GM12891 (cell line): ENCODE measurements around the gene KLHL3.

Experiments
- DNase-seq: peaks from one replicate; pipeline ENCODE4 v3.0.0; 2011; ENCODE audit warnings: low spot score; ENCODE audit not compliant: insufficient read length
- FAIRE-seq: peaks from 2 replicates; lab custom pipeline; 2011; peaks lifted over from hg19 to GRCh38; lab: Jason Lieb, UNC
- PAX5 ChIP-seq: IDR thresholded peaks from 2 replicates; pipeline ENCODE4 v1.6.1; 2011; ENCODE audit warnings: low read length, moderate library complexity, mild to moderate bottlenecking; ENCODE audit not compliant: insufficient read depth, severe bottlenecking
- POLR2A ChIP-seq: IDR thresholded peaks from 2 replicates; pipeline ENCODE4 v1.6.1; 2011; ENCODE audit warnings: low read depth, low read length, control low read depth
- POLR2AphosphoS5 ChIP-seq: IDR thresholded peaks from 2 replicates; pipeline ENCODE4 v1.6.1; 2011; ENCODE audit warnings: low read depth, low read length, control low read depth
- POU2F2 ChIP-seq: IDR thresholded peaks from 2 replicates; pipeline ENCODE4 v1.6.1; 2011; ENCODE audit warnings: low read depth, mild to moderate bottlenecking, control low read depth, low read length, moderate library complexity
- SPI1 ChIP-seq: IDR thresholded peaks from 2 replicates; pipeline ENCODE4 v1.6.1; 2011; ENCODE audit warnings: low read depth, low read length, control low read depth
- TAF1 ChIP-seq: IDR thresholded peaks from 2 replicates; pipeline ENCODE4 v1.6.1; 2011; ENCODE audit warnings: low read depth, low read length, control low read depth

KLHL3 gene

DNA sequence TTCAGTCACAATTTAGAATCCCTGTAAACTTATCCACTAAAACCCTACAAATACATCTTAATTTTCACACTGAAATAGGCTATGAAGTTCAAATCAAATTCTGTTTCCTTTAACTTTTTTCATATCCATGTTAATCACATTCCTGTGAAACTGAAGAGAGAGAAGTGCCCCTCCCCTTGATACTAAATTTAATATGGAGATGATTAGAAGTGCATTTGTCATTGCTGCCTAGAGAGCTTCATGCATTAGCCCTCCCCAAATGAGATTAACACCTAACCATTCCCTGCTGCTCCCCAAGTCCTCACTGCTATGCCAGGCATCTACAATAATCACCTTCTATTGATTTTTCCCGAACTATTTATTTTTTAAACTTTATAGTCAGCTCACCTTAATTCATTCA lies 151.6 kb downstream of the KLHL3 start:
- TF ChIP-seq POLR2A (no peak), PAX5 (no peak), SPI1 (no peak), POLR2AphosphoS5 (no peak), POU2F2 (no peak), TAF1 (no peak)
- no peak for DNase-seq
- no peak for FAIRE-seq

DNA sequence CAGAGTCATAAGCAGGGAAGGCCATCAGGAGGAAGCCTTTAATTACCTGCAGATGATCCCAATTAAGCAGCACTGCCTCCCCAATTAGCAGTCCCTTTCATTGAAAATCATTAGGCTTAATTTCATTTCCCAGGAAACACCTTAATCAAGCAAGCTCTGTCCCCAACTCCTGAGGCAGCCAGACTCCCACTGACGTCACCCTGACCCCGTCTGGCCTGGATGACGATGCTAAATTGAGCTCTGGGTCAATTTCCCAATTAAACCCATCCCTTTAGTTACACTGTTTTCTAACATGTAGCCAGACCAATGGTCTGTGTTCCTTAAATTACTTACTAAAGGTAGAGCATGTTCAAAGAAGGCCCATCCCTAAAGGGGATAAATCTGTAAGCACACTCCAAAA lies 152.8 kb downstream of the KLHL3 start:
- DNase-seq: no peak
- TF ChIP-seq PAX5 (no peak), POU2F2 (no peak), POLR2AphosphoS5 (no peak), SPI1 (no peak), POLR2A (no peak), TAF1 (no peak)
- no peak for FAIRE-seq

DNA sequence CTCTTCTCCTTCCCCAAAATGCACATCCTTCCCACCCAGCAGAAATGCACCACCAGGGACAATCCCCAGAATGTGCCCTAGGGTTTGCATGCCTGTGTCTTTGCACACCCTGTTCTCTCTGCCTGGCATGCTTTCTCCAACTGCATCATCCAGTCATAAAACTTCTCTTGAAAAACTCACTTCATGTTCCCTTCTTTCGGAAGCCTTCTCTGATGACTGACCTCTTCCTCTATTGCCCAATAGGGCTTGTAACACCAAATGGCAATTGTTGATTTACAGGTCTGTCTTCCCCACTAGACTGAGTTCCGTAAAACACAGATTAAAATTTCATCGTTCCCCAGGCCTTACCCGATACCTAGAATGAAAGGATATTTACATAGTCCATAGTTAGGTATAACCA lies 153.7 kb downstream of the KLHL3 start:
- DNase-seq: no peak
- FAIRE-seq: no peak
- TF ChIP-seq POU2F2: no peak
- no peak for TF ChIP-seq PAX5
- TF ChIP-seq TAF1: no peak
- no peak for TF ChIP-seq SPI1
- TF ChIP-seq POLR2AphosphoS5: no peak
- TF ChIP-seq POLR2A: no peak

DNA sequence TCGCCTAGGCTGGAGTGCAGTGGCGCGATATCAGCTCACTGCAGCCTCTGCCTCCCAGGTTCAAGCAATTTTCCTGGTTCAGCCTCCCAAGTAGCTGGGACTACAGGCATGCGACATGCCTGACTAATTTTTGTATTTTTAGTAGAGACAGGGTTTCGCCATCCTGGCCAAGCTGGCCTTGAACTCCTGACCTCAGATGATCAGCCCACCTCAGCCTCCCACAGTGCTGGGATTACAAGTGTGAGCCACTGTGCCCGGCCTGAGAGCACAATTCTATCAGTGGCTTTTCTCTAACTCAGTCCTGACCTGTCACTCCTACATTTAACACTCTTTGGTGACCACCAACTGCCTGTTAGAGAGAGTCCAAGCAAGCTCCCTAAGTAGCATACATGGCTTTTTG lies 154.1 kb downstream of the KLHL3 start:
- DNase-seq: no peak
- TF ChIP-seq PAX5 (no peak), SPI1 (no peak), POLR2A (no peak), TAF1 (no peak)
- FAIRE-seq: no peak

DNA sequence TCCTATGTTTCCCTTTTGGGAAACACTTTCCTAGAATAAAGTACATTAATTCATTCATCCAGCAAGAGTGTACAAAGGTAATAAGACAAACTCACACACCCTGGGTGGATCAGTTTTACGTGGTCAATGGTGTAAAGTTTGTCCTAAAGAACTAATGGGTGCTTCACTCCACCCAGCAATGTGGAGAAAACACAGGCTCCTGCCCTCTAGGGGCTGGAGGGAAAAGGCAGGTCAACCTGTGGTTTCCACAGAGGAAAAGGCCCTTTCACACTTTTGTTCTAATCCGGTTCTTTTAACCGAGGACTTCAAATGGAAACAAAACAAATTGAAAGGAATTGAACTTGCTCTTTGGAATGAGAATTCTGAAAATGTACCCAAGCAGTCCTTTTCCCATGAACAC lies 155.9 kb downstream of the KLHL3 start:
- no peak for FAIRE-seq
- DNase-seq: no peak
- TF ChIP-seq TAF1: no peak
- TF ChIP-seq SPI1: no peak
- no peak for TF ChIP-seq PAX5
- no peak for TF ChIP-seq POU2F2
- no peak for TF ChIP-seq POLR2AphosphoS5
- no peak for TF ChIP-seq POLR2A

DNA sequence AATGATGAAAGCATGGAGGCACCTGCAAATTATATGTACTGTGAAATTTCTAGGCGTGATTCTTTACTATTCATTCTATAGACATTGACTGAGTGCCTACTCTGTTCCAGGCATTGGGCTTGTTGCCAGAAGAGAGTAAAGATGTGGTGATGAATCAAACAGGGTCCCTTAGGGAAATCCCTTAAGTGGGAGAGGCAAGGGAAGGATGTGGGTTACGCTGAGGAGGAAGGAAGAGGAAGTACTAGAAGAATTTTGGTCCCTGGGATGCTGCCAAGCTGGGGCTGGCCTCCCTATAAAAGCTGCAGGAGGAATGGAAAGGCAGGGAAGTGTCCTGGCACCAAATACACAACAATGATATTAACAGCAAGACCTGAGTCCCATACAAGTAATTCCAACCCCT lies 160.0 kb downstream of the KLHL3 start:
- no peak for DNase-seq
- TF ChIP-seq POU2F2 (no peak), POLR2AphosphoS5 (no peak), SPI1 (no peak), POLR2A (no peak)
- FAIRE-seq: no peak

DNA sequence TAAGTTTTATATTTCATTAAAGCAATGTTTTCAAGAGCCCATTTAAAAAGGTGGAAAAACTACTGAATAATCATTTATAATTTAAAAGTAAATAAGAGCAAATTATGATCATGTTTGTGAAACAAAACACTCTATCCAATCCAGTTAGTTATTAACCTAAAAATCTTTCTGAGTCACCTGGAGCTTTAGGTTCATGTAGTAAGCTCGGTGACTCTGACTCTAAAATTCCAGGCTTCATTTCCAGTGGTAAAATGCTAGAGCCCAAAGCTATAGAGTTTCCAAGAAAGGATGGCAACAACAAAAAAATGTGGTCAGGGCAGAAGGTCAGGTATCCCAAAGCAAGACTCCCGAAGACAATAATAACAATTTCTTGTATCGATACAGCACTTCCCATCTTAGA lies 160.7 kb downstream of the KLHL3 start:
- no peak for TF ChIP-seq POU2F2
- no peak for TF ChIP-seq POLR2AphosphoS5
- TF ChIP-seq POLR2A: no peak
- no peak for TF ChIP-seq TAF1
- TF ChIP-seq PAX5: no peak
- TF ChIP-seq SPI1: no peak
- no peak for DNase-seq
- no peak for FAIRE-seq

DNA sequence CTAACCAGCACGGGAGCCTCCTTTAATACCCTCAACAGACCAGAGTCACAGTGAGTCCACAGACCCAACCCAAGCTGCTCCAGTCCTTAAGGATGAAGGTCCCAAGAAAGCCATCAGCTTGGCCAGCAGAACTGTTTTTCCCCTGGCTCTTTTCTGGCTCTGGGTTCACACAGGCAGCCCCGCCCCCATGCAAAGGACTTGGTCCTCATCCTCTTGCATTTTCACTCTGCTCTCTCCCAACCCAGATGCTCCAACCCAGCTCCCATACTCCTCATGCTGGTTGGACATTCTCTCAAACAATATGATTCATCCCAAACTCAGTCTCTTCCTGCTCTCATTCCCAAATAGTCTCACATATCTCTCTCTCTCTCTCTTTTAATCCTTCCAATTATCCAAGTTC lies 162.5 kb downstream of the KLHL3 start:
- FAIRE-seq: no peak
- DNase-seq: no peak
- TF ChIP-seq POLR2AphosphoS5 (no peak), POU2F2 (no peak), PAX5 (no peak), TAF1 (no peak), POLR2A (no peak), SPI1 (no peak)

DNA sequence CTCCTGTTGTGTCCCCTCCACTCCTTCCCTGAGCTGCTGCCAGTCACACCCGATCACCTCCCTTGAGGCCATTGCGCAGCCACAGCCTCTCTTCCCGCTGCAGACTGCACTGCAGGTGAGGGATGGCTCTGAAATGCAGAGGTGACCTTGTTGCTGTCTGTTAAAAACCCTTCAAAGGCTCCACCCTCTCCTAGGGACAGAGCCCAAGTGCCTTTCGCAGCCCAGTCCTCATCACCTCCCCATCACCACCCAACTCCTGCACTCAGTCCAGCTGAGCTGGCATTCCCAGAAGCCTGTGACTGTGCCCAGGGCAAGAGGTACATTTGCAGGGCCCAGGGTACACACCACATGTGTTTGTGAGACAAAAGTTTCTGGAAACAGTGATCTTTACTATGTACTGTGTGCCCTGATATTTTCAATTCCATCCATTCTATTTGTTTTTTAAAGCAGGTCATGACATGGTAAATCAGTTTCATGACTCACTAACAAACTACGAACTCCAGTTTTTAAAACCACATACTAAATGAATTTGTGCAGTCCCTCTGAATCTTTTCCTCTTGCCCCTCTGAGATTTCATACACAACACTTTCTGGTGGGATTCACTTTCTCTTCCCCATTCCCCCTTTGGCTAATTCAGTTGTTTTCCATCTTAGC lies 163.7 kb downstream of the KLHL3 start:
- FAIRE-seq (no peak), DNase-seq (no peak)
- TF ChIP-seq TAF1 (no peak), POLR2AphosphoS5 (no peak), SPI1 (no peak), POLR2A (no peak), PAX5 (no peak), POU2F2 (no peak)

DNA sequence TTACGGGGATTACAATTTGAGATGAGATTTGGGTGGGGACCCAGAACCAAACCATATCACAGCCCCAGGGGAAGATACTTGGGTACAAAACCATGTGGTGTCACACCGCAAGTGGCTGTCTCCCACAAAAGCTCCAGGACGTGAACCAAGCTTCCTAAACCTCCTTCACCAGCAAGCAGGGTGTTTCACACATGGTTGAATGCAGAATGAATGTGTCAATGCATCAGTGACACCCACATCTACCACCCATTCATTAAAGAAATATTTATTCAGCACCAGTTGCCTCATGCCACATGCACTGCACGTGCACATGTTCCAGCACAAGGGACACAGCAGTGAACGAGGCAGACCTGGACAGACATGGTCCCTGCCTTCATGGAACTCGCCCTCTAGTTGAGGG lies 165.8 kb downstream of the KLHL3 start:
- FAIRE-seq (no peak), DNase-seq (no peak)
- TF ChIP-seq POLR2A (no peak), POLR2AphosphoS5 (no peak), SPI1 (no peak), TAF1 (no peak), POU2F2 (no peak), PAX5 (no peak)
